HG02642 (cell line): Measurements from ENCODE around the gene RNF148.

ENCODE experiments used
- ATAC-seq: cut with Tn5 transposase; IDR thresholded peaks from one replicate; pipeline ENCODE4 v1.9.1; 2021; ENCODE audit warnings: mild to moderate bottlenecking; ENCODE audit not compliant: unreplicated experiment, poor library complexity

RNF148 gene, protein sequence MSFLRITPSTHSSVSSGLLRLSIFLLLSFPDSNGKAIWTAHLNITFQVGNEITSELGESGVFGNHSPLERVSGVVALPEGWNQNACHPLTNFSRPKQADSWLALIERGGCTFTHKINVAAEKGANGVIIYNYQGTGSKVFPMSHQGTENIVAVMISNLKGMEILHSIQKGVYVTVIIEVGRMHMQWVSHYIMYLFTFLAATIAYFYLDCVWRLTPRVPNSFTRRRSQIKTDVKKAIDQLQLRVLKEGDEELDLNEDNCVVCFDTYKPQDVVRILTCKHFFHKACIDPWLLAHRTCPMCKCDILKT

DNA sequence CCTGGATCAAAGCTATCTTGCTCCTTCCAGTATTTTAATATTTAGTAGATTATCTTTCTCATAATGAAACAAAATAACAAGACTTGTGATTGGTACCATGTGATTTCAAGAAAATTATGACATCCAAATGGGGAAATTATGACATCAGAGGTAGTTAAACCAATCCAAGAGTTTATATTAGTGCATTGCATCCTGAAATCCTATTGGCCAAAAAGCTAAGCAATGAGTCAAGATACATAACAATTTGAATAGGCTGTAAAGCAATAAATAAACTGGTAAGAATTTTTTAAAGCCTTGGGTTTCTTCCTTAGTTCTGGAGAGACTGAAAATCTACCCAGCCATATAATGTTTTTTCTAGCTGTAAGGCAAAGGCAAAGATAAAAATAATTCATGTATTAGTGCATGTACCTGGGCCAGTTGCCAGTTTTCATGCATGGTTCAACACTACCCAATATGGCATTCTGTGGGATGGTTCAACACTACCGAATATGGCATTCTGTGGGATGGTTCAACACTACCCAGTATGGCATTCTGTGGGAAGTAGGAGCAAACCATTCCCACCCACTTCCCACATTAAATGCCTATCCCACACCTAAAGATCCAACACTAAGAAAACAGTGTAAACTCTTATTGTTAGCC is at the start of gene RNF148:
TSS of gene RNF148 (minus strand) at position 51 of the 639 bp plus-strand sequence. CDS start 172 bp downstream, outside the sequence.
- ATAC-seq = no peak

DNA sequence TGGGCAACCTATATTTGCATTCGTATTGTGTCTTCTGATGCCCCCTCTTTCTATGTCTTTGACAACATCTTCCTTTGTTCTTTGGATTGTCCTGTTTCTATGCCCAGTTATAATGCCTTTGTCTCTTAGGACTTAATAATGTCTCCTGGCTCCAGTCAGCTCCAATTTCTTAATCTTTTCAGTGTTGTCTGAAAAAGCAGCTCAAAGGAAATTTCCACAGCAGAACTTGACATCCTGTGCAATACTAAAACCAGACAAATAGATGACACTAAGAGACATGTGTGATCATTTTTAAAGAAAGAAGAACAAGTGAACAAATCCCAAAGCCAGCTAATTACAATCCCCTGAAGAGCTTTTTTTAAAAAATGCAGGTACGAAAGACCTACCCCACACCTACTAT is 47.7 kb upstream of the RNF148 start:
- no peak for ATAC-seq

DNA sequence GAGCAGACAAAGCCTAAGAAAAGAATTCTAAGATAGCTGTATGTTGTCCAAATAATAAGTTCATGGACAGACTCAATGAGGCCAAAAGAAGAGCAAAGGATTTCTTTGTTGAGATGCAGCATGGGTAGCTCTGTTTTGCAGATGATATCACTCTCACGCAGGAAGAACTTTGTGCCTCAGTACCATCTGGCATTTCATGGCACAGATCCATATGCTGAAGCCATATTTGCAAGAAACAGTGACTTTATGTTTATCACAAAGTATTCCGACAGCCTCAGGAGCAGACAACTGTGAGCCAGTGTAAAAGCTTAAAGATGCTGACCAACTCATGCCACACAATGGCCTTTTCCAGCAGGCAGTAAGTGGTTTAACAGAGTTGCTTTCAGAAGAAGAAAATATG is 45.5 kb upstream of the RNF148 start:
- ATAC-seq = no peak

DNA sequence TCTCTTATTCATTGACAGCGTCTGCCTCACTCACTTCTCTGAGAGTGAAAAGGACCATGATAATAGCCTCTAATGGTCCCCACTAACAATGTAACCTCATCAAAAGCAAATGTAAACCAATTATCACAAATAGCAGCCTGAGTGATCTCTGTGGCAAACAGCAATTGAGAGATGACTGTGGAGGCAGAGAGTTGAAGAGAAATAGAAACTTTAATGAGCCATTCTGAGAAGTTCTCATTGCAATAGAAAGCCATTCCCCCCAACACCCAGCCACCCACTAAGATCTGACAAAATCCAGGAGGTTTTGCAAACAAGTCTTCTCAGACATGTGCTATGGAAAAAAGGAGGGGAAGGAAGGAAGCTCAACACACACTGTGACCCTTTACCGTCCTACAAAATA is 44.2 kb upstream of the RNF148 start:
- no peak for ATAC-seq

DNA sequence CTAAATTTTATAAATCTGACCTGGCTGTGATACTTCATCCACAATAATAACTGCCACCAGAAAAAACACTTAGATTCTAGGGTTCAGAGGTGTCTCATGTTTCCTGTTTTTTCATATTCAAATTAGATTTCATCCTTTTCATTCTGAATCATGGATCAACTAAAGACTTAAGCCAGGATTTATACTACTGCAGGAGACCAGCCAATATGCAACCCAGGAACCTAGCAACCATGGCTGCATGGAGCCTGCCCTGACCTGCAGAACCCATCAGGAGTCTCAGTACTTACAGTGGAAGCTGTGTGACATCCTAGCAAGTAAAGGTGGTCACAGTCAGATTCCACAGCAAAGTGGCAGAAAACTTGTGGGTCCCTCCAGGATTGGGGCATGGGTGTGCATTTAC is 40.5 kb upstream of the RNF148 start:
- no peak for ATAC-seq

DNA sequence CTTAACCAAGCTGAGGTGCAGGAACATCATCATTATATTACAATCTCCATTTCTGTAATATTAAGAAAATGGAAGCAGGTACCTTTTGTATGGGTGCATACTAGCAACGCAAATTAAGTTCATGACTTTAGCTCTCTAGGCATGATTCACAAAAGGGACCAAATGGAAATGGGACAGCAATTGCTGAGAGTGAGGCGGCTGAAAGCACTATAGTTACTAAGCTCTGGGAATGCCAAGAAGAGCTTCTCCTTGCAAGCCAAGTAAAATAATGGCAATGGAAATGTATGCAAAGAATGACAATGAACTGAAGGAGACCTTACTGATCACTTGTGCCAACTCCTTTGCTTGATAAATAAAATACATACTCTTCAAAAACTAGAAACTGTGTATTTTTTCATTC is 36.2 kb upstream of the RNF148 start:
- no peak for ATAC-seq

DNA sequence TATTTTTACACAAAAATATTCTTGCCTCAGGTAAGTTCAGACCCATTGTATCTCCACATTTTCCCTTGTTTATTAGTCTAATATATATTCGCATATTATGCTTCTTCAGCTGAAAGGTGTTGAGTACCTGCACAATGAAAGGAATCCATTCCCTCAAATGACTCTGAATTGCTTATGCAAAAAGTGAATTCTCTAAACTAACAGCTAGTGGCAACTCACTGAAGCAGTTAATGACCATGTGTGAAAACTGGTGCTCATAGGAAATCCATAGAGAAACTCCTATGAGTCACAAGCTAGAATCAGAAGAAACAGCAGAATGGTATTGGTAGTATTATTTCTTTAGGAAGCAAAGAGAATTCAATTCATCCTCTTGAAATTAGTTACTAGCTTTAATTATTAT is 33.5 kb upstream of the RNF148 start:
- ATAC-seq = no peak

DNA sequence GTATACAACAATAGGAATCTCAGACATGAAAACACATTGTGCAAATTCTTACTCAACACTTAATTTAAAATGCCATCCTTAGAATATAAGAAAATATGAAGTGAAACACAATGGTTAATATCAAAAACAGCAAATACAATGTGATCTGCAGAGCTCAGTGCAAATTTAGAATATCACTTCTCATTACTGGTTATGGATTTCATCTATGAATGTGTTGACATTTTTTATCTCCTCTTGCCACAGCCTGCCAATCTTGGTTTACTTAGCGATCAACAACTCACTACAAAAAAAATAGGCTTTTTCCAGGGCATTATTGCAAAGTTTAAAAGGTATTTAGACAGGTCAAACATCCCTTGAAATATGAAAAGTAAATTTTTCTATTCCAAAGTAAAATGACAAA is 25.0 kb upstream of the RNF148 start:
- ATAC-seq = no peak

DNA sequence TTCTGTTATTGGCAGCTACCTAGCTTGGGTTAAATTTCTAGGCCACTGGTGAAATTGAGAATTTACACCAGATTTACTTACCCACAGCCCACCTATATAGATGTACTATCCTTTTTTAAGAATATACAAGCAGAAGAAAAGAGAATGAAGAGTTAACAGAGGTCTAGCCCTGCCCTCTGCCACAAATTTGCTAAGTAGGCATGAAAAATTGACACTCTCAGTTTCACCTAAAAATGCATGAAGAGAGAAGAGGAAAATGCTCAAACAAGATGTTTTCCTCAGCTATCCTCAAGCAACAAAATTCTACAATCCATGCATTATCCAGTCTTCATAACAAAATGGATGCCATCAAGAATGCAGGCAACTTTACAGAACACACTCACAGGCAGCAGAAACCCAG is 24.6 kb upstream of the RNF148 start:
- ATAC-seq = no peak

DNA sequence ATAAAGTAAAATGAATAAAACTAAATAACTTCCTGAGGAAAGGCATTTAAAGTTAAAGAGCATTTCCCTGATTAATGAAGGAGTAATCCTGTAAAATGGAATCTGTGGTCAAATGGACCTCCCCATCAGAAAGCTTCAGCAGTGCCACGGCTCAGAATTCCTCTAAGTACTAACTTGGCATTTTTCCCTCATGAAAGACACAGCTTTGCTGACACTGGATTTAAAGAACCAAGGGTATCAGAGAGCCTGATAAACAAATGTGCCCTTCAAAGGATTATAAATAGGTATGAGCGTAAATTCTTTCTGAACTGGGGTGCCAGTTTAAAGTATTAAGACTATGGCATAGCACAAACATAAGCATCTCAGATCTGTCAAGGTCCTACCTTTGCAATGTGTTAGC is 24.2 kb upstream of the RNF148 start:
- no peak for ATAC-seq

DNA sequence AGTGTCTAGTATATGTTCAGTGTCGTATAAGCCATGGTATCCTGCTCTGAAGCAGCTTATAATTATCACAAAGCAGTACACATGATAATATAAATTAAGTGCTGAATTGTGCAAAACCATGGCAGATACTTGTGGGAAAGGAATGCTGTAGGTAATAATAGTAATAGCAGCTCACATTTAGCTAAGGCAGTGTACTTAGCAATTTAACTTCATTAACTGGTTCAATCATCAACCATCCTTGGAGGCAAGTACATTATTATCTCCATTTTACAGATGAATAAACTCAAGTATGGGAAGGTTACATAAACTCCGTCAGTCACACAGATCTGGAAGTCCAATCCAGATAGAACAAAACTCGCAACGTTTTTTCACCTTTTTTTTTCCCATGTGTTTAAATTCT is 21.6 kb upstream of the RNF148 start:
- ATAC-seq = no peak

DNA sequence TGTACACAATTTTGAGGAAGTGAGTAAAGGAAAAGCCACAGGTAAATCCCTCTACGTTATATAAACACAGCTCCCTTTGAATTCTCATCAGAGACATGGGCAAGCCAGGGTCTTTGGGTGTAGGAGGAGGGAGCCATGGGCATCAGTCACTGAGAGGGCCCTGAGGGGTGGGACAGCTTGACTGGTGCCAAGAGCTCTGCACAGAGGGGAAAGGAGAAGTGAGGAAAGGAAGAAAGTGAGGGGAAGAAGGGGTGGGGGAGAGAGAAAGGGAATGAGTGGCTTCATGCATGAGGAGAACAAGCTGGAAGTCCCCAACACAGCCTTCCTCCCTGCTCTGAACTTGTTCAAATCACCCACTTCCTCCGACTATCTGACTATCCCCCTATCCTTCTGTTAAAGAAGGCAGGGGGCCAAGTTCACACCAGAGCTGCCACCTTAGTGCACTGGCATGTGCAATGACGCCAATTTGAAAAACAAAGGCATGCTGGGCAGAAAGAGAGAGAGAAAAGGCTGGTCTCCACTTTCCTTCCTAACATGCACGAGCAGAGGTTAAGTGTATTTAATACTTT is 16.4 kb upstream of the RNF148 start:
- ATAC-seq = no peak

DNA sequence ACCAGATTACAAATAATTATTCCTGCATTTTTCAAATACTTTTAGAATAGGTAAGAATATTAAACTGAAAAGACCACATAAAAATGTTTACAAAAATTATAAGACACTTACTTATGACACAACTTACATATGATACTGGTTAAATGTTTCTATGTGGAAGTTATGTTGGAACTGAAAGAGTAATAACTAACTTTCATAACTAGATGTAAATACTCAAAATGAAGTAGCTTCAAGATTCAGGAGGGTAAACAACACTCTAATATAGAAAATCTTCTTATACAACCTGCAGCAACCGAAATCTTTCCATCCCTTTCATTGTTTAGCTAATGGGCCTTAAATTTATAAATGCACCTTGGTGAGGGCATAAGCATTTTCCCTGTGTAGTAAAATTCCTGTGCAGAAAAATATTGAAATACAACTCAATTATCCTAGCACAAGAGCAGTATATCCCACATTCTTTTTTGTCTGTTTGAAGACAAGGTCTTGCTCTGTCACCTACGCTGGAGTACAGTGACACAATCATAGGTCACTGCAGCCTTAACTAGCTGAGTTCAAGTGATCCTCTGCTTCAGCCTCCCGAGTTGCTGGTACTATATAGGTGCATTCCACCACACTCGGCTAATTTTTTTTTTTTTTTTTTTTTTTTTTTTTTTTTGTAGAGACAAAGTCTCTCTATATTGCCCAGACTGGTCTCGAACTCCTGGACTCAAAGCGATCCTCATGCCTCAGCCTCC is 14.8 kb upstream of the RNF148 start:
- ATAC-seq = no peak

DNA sequence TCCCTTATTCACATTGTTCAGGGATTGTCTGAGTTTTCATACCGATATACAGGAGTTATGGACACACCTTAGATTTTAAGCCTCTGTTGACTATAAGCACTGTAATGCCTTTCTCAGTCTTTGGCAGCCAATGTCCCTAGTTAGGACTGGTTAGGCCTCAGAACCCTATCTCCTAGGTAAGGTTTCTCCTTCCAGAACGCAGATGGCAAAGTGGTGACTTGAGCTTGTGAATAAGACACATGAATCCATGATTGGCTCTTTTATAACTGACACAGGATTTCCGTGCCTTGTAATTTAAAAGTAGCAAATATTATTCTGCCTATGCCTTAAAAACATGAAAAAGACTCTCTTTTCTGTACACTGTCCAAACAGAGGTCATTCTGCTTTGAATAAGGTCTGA is 12.5 kb upstream of the RNF148 start:
- ATAC-seq = no peak

DNA sequence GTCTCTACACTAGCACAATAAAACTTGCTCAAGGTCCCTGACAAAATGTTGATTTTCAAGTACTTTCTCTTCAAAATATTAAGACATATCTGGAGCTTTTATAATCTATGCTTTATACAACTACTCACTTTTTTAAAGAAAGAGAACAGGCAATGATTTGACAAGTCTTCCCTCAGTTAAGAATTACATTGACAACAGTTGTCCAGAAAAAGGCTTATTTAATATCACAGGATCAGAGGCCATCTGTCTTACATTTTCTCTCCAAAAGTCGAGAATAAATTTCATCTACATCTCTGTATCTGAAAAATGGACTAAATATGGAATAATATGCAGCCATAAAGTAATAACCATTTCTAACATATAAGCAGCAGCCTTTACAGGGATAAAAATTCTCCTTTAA is 8.2 kb upstream of the RNF148 start:
- no peak for ATAC-seq

DNA sequence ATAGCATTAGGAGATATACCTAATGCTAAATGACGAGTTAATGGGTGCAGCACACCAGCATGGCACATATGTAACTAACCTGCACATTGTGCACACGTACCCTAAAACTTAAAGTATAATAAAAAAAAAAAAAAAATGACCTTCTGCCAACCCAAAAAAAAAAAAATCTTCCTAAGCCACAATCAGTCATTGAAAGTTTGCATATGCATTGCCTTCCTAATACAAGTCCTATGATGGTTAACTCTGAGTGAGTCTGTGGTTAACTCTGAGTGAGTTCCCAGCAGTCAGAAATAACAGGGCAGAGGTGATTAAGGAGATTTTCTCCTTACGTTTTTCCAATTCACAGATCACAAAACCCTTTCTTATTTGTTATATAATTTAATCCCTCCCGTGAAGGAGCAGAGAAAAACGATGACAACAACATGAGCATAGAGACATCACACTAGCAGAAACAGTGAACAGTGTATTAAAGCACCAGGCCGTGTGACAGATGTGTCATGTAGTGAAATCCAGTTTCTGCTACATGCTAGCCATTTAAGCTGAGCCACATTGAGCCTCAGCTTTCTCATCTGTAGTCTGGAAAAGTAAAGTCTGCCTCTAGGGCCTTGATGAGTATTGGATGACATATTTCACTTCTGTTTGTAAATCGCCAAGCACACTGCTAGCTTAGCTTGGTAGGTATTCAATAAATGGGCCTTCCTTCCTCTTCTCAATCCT is 7.4 kb upstream of the RNF148 start:
- no peak for ATAC-seq

DNA sequence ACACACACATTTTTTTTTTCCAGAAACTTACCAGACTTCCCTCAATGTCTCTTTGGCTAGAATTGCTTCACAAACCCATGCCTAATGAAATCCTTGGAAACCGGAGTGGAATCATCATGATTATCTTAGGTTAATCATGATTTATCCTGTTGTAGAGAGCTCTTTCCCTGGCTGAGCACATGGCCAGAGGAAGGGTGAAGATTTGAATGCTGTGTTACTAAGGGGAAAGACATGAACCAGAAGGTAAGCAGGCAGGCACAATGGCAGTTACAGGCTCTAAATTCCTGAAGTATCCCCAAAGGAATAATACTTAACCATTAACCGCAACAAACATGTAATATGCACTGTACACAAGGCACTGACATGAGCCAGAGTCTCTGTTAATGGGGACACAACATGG is 4.1 kb upstream of the RNF148 start:
- no peak for ATAC-seq

DNA sequence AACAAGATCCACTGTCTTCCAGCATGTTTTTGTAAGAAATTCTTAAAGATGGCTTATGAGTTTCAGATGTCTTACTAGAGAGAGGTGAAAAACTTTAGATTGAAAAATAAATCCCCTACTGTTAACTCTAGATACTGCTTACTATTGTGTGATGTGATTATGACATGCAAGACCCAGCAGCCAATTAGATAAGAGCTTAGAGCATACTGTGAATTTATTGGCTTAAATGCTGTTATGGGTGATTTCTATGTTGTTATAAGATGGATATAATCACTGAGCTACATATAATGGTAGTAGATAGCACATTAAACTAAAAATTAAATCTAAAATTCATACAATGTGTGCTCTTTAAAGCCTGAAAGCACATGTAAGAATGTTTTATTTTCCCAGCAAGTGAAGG is 3.7 kb downstream of the RNF148 start, which contains the start of gene RNF133:
TSS of gene RNF133 (minus strand) at position 101 of the 400 bp plus-strand sequence. CDS start 199 bp downstream, outside the sequence.
- no peak for ATAC-seq

DNA sequence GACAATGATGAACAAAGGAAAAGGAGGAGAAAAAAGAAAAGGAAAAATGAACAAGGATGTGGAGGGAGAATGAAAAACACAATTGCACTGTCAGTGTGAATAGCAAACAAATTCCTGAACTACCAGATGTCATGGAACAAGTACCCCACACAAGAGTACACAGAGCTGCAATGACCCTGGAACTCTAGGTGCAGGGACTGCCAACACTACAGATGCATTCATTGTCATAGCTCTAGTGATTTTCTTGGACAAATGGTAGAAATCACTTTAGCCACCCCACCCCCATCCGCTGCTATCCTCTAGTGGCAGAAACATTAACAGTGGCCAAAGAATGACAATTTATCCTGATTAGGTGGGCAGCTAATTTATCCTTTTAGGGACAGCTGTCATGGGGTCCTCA is 6.9 kb downstream of the RNF148 start:
- no peak for ATAC-seq

DNA sequence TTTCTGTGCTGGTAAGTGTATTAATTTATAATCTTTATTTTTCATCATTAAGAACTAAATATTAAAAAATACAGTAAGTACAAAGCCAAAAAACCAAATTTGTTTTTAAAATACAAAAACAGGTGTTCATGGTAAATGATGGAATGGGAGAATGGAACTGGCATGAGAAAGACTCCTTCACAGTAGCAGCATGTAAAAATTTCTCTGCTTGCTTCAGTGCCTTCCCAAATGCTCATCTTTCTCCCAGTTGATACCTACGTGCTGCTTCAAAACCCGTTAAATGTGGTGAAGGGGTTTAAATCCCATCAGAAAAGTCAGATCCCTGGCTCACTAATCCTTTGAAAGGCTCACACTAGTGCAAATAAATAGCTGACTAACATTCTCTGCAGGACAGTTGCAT is 8.0 kb downstream of the RNF148 start:
- no peak for ATAC-seq
